ENCODE data around the gene HOXA7.
A peak's percentile ranks its signal among the peaks of the same experiment; 100 is the strongest.

HOXA7 gene

GRCh38 chr7:27158436-27159265, 2.2 kb upstream of the HOXA7 start:
- DNase-seq = peak; percentile 6

GRCh38 chr7:27157702-27158431, 1.4 kb upstream of the HOXA7 start:
- DNase-seq = peak; percentile 23

GRCh38 chr7:27156916-27157701, 634 bp upstream of the HOXA7 start:
- DNase-seq = no peak

GRCh38 chr7:27155816-27156507, 513 bp downstream of the HOXA7 start:
- DNase-seq = no peak

- DNase-seq = no peak
These were observed 1.3 kb downstream of the HOXA7 start for GRCh38 chr7:27154901-27155815.

- DNase-seq = no peak
These were observed 2.1 kb downstream of the HOXA7 start for GRCh38 chr7:27154369-27154768.

GRCh38 chr7:27153526-27153925, 2.9 kb downstream of the HOXA7 start:
- DNase-seq = no peak

- DNase-seq = no peak
These were observed 3.5 kb downstream of the HOXA7 start for GRCh38 chr7:27152816-27153442.

GRCh38 chr7:27151931-27152815, 4.3 kb downstream of the HOXA7 start, which contains the start of gene HOXA3:
HOXA3 (minus strand) TSS chr7:27152583; CDS start chr7:27110640, 41,943 bp downstream.
- peak; percentile 51 for DNase-seq

GRCh38 chr7:27151341-27151930, 5.0 kb downstream of the HOXA7 start:
- no peak for DNase-seq

GRCh38 chr7:27150568-27151340, 5.7 kb downstream of the HOXA7 start:
- DNase-seq = peak; percentile 69

GRCh38 chr7:27149842-27150567, 6.5 kb downstream of the HOXA7 start:
- DNase-seq = no peak

- DNase-seq = no peak
These were observed 7.5 kb downstream of the HOXA7 start for GRCh38 chr7:27148756-27149641.

GRCh38 chr7:27148031-27148755, 8.3 kb downstream of the HOXA7 start:
- no peak for DNase-seq

GRCh38 chr7:27147199-27148030, 9.1 kb downstream of the HOXA7 start, which contains the start of gene HOXA6:
HOXA6 (minus strand) TSS chr7:27147774; CDS start chr7:27147749, 25 bp downstream.
- no peak for DNase-seq

Data from GDM1 (cell line).